Heart right ventricle (tissue), 16 donors: ENCODE data around the gene KIF16B. TPM values are rescaled to one million over a fixed set of nuclear protein-coding genes. Genes with fewer than 3 reads are reported as not detected.

Experiments used
- ATAC-seq, 8 donors: fragments of 200-7000 bp; cut with Tn5 transposase; one replicate each; pipeline ENCODE4 v1.9.1; 2020; ENCODE audit warnings: mild to moderate bottlenecking in 8 of 8, moderate library complexity in 8 of 8, moderate number of reproducible peaks in 1 of 8
- DNase-seq, 2 donors: peaks; one replicate each; pipeline ENCODE4 v3.0.0-alpha.2; 2020
- H3K27ac ChIP-seq, 10 donors: fragments of 200-600 bp; sonication (generic) in 2 of 10; one replicate each; pipeline versions ENCODE4 v1.5.0 to v1.8.0; 2020 to 2022; ENCODE audit warnings: mild to moderate bottlenecking in 3 of 10
- H3K27me3 ChIP-seq, 7 donors: fragments of 200-600 bp; one replicate each; pipeline ENCODE4 v1.8.0; 2021 to 2022; ENCODE audit warnings: mild to moderate bottlenecking in 2 of 7
- H3K36me3 ChIP-seq, 9 donors: fragments of 200-600 bp; sonication (generic) in 1 of 9; one replicate each; pipeline versions ENCODE4 v1.5.0 to v1.8.0; 2020 to 2022; ENCODE audit warnings: mild to moderate bottlenecking in 2 of 9
- H3K4me1 ChIP-seq, 9 donors: fragments of 200-600 bp; sonication (generic) in 1 of 9; one replicate each; pipeline versions ENCODE4 v1.5.0 to v1.8.0; 2020 to 2022; ENCODE audit warnings: mild to moderate bottlenecking in 4 of 9
- H3K4me3 ChIP-seq, 10 donors: fragments of 200-600 bp; sonication (generic) in 2 of 10; one replicate each; pipeline versions ENCODE4 v1.5.0 to v1.8.0; 2020 to 2022; ENCODE audit warnings: mild to moderate bottlenecking in 7 of 10, moderate library complexity in 2 of 10
- H3K9me3 ChIP-seq, 11 donors: fragments of 200-600 bp in 10 of 11; sonication (generic) in 2 of 11; one replicate each; pipeline versions ENCODE4 v1.5.0 to v1.8.0; 2013 to 2022; ENCODE audit warnings: mild to moderate bottlenecking in 2 of 11, control low read depth in 1 of 11, moderate library complexity in 1 of 11
- CTCF ChIP-seq, 9 donors: fragments of 200-600 bp; sonication (generic) in 2 of 9; IDR thresholded peaks; one replicate each; pipeline versions ENCODE4 v1.5.0 to v1.8.0; 2021 to 2022; ENCODE audit warnings: antibody characterized with exemption in 9 of 9, mild to moderate bottlenecking in 5 of 9, moderate library complexity in 1 of 9
- WGBS, 2 donors: extraction: QIAGEN DNeasy Blood & Tissue Kit; methylation state at CpG; one replicate each; pipeline ENCODE4 v1.1.7; 2013; ENCODE audit warnings: inconsistent platforms in 1 of 2; 5-methylcytosine and 5-hydroxymethylcytosine counted together
- intact Hi-C, 10 donors: fragments of 100-400 bp; cut with DNase I; formaldehyde crosslinking; loops; one replicate each; pipeline versions ENCODE4 v1.11.1 to v1.14.2; 2022
- polyA plus RNA-seq, 2 donors: library from polyadenylated mRNA; stranded (reverse); fragments of 200-250 nt; gene quantifications; one replicate each; pipeline ENCODE4 v1.2.3, GENCODE V29; 2013
- total RNA-seq, 10 donors: library from RNA; stranded (reverse); fragmentation: NEBNext Ultra II Directional in 3 of 10; extraction: Animal tissue kit (Norgen Biotek cat#: 25700) in 3 of 10; gene quantifications; one replicate each; pipeline versions ENCODE4 v1.2.1 to v1.2.4, GENCODE V29; 2021 to 2023
- donor health status: Arrhythmogenic right ventricular cardiomyopathy.
- donor health status: ischemic (EF 13 %, LVEDD 7.1; RV severe dilation, severe dysfunction).
- donor health status: healthy with polysubstance abuse.
- donor health status: DM: no; HTN: yes; CAD: no.
- donor health status: DM: no; HTN: no; CAD: no.
- donor health status: ischemic (EF 25% LVEDD 6.9; RV normal size, moderate dysfunction).
- donor health status: ischemic (EF 25% LVEDD 5.7; RV mildly dilated, moderate dysfunction).
- donor health status: healthy.
- donor health status: DM: yes; HTN: yes; CAD: no.
- donor health status: Ischemic cardiomyopathy.
- donor health status: ischemic (EF 35%, LVEDD 5.7; RV mildly dilated, moderate dysfunction).
- donor health status: nonischemic (EF 11% LVEDD 7.7; RV severe dilation, severe dysfunction).
- donor health status: DM: yes; HTN: yes; CAD: no.
- donor health status: PGD.
- donor health status: ischemic (EF 29% LVEDD 5.4; RV normal size, mild dysfunction).
- donor health status: nonischemic (EF 23%, LVEDD 6.1; RV moderate dilation, normal function).

KIF16B gene
- total and polyA plus RNA-seq, 12 donors, result 9.7 to 22.5 (median 17.9) TPM

- WGBS, 2 donors, result 67 to 74% methylated on average over 9 of the region's 9 CpGs
- Histone ChIP-seq H3K4me3 (no peak overlapping the region), H3K27ac (no peak overlapping the region), H3K36me3 (no peaks in the 10 kb centered on the region), H3K27me3 (no peaks in the 10 kb centered on the region), H3K4me1 (no peaks in the 10 kb centered on the region), H3K9me3 (peaks cover 0 to 1% (median 0%) of the 10 kb centered on the region in 11 donors)
- intact Hi-C loops, result no loop called here
- no peak for ATAC-seq
- no peak for DNase-seq
- no peak for TF ChIP-seq CTCF (IDR thresholded peaks at IDR 0.05)
These were observed 327.4 kb downstream of the KIF16B start for GRCh38 chr20:16245879-16246278.

- H3K27me3 ChIP-seq, result no peaks in the 10 kb centered on the region
- H3K4me3 ChIP-seq, result no peak overlapping the region
- intact Hi-C loops, result no loop called here
- TF ChIP-seq CTCF (IDR thresholded peaks at IDR 0.05), result no peak
- ATAC-seq (no peak), DNase-seq (no peak)
- WGBS, 2 donors, result 91 to 96% methylated on average over 5 of the region's 5 CpGs
- H3K4me1 ChIP-seq, result no peaks in the 10 kb centered on the region
- peaks cover 0 to 11% (median 6%) of the 10 kb centered on the region in 11 donors for H3K9me3 ChIP-seq
- no peak overlapping the region for H3K27ac ChIP-seq
- H3K36me3 ChIP-seq, result no peaks in the 10 kb centered on the region
These were observed 328.4 kb downstream of the KIF16B start for GRCh38 chr20:16244892-16245291.

- Histone ChIP-seq H3K4me1 (no peaks in the 10 kb centered on the region), H3K9me3 (peaks cover 0 to 25% (median 10%) of the 10 kb centered on the region in 11 donors), H3K36me3 (no peaks in the 10 kb centered on the region), H3K27me3 (no peaks in the 10 kb centered on the region), H3K4me3 (no peak overlapping the region), H3K27ac (no peak overlapping the region)
- intact Hi-C loops, result no loop called here
- TF ChIP-seq CTCF (IDR thresholded peaks at IDR 0.05), result peak in 3 of 9 donors; percentile 9 to 34 (median 10)
- DNase-seq (no peak), ATAC-seq (peak in 2 of 8 donors; percentile 45 to 49)
- WGBS, 2 donors, result 37 to 45% methylated on average over 4 of the region's 4 CpGs
These were observed 329.8 kb downstream of the KIF16B start for GRCh38 chr20:16243470-16243869.

- Histone ChIP-seq H3K27ac (no peak overlapping the region), H3K4me3 (no peak overlapping the region), H3K27me3 (no peaks in the 10 kb centered on the region), H3K4me1 (no peaks in the 10 kb centered on the region), H3K9me3 (peaks cover 0 to 37% (median 13%) of the 10 kb centered on the region in 11 donors), H3K36me3 (no peaks in the 10 kb centered on the region)
- intact Hi-C loops, result no loop called here
- TF ChIP-seq CTCF (IDR thresholded peaks at IDR 0.05), result peak in 3 of 9 donors; percentile 12 to 22 (median 16)
- ATAC-seq, result peak in 4 of 8 donors; percentile 38 to 86 (median 47)
- DNase-seq, result no peak
These were observed 331.3 kb downstream of the KIF16B start for GRCh38 chr20:16241911-16242310.
